ENCODE results near the gene ACVR1B. TPM values are rescaled to one million over a fixed set of nuclear protein-coding genes. Genes with fewer than 3 reads are reported as not detected.

Gene ACVR1B
- total and polyA plus RNA-seq, 2 experiments from 2014 or later: 2.4 to 7.5 TPM

DNA sequence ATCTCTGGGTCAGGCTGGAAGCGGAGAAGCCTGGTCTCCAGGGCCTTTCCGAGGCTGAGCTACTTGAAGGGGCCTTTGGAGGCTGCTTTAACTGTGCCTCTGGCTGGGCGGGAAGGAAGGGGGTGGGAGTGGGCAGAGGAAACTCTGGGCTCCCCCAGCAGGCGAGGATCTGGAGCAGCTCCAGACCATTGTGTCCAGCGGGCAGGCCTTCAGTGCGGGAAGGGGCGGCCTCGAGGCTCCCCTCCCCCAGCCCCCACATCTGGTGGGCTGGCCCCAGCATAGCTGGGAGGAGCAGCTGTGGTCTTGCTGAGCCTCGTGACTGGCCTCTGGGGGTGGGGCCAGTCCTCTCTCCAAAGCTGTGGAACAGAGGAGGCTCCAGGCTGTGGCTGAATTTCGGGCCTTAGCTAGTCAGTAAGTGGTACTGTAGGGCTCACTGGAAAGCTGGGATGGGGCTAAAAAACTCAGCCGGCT lies 58.7 kb downstream of the ACVR1B start:
- H3K27me3 Mint-ChIP-seq (ENCODE audit: insufficient read depth, low read depth, poor library complexity): peaks cover 73% of the 10 kb centered on the region
- H3K36me3 ChIP-seq (ENCODE audit: insufficient read depth): no peaks in the 10 kb centered on the region
- peaks cover 64% of the 10 kb centered on the region for H3K27me3 ChIP-seq (ENCODE audit: insufficient read depth)
- no peak overlapping the region; the same call in 1 of the 2 replicates for H3K27ac ChIP-seq (ENCODE audit: low read depth)
- peaks cover 3% of the 10 kb centered on the region; the same call in 1 of the 3 replicates for H3K36me3 Mint-ChIP-seq (ENCODE audit: low read depth)
- no peaks in the 10 kb centered on the region; the same call in 2 of the 3 replicates for H3K9me3 Mint-ChIP-seq
- H3K79me2 ChIP-seq (replicated peaks; ENCODE audit: insufficient read depth): no peaks in the 10 kb centered on the region
- peak overlapping the region; percentile 40; the same call in 1 of the 2 replicates for H3K4me3 ChIP-seq
- no peaks in the 10 kb centered on the region; the same call in 1 of the 2 replicates for H4K20me1 ChIP-seq (replicated peaks; ENCODE audit: insufficient read depth)
- H2AFZ ChIP-seq: peak overlapping the region; percentile 0; the same call in 1 of the 2 replicates
- ATAC-seq: peak; percentile 62
- H3K4me1 Mint-ChIP-seq: peaks cover 46% of the 10 kb centered on the region
- peaks cover 22% of the 10 kb centered on the region; the same call in 1 of the 2 replicates for H3F3A ChIP-seq (replicated peaks; ENCODE audit: low read depth)
- H3K4me1 ChIP-seq (ENCODE audit: insufficient read depth): peaks cover 37% of the 10 kb centered on the region
- H3K4me2 ChIP-seq: peak overlapping the region; percentile 49
- peak overlapping the region; percentile 84 for H3K27ac Mint-ChIP-seq
- H3K4me3 Mint-ChIP-seq: peak overlapping the region; percentile 39; the same call in 1 of the 3 replicates
- TF ChIP-seq POLR2AphosphoS5 (IDR thresholded peaks at IDR 0.05; ENCODE audit: low read depth): peak; percentile 46; the same call in 1 of the 2 replicates
- TF ChIP-seq, protein P1, sequence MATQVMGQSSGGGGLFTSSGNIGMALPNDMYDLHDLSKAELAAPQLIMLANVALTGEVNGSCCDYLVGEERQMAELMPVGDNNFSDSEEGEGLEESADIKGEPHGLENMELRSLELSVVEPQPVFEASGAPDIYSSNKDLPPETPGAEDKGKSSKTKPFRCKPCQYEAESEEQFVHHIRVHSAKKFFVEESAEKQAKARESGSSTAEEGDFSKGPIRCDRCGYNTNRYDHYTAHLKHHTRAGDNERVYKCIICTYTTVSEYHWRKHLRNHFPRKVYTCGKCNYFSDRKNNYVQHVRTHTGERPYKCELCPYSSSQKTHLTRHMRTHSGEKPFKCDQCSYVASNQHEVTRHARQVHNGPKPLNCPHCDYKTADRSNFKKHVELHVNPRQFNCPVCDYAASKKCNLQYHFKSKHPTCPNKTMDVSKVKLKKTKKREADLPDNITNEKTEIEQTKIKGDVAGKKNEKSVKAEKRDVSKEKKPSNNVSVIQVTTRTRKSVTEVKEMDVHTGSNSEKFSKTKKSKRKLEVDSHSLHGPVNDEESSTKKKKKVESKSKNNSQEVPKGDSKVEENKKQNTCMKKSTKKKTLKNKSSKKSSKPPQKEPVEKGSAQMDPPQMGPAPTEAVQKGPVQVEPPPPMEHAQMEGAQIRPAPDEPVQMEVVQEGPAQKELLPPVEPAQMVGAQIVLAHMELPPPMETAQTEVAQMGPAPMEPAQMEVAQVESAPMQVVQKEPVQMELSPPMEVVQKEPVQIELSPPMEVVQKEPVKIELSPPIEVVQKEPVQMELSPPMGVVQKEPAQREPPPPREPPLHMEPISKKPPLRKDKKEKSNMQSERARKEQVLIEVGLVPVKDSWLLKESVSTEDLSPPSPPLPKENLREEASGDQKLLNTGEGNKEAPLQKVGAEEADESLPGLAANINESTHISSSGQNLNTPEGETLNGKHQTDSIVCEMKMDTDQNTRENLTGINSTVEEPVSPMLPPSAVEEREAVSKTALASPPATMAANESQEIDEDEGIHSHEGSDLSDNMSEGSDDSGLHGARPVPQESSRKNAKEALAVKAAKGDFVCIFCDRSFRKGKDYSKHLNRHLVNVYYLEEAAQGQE (IDR thresholded peaks at IDR 0.05; ENCODE audit: unreplicated experiment): no peak
- TF ChIP-seq ZNF331 (CRISPR knock-in tag; IDR thresholded peaks at IDR 0.05; ENCODE audit: low read depth): no peak
- no peak for TF ChIP-seq EZH2 (IDR thresholded peaks at IDR 0.05; ENCODE audit: low read depth, unreplicated experiment)
- TF ChIP-seq, protein P2, sequence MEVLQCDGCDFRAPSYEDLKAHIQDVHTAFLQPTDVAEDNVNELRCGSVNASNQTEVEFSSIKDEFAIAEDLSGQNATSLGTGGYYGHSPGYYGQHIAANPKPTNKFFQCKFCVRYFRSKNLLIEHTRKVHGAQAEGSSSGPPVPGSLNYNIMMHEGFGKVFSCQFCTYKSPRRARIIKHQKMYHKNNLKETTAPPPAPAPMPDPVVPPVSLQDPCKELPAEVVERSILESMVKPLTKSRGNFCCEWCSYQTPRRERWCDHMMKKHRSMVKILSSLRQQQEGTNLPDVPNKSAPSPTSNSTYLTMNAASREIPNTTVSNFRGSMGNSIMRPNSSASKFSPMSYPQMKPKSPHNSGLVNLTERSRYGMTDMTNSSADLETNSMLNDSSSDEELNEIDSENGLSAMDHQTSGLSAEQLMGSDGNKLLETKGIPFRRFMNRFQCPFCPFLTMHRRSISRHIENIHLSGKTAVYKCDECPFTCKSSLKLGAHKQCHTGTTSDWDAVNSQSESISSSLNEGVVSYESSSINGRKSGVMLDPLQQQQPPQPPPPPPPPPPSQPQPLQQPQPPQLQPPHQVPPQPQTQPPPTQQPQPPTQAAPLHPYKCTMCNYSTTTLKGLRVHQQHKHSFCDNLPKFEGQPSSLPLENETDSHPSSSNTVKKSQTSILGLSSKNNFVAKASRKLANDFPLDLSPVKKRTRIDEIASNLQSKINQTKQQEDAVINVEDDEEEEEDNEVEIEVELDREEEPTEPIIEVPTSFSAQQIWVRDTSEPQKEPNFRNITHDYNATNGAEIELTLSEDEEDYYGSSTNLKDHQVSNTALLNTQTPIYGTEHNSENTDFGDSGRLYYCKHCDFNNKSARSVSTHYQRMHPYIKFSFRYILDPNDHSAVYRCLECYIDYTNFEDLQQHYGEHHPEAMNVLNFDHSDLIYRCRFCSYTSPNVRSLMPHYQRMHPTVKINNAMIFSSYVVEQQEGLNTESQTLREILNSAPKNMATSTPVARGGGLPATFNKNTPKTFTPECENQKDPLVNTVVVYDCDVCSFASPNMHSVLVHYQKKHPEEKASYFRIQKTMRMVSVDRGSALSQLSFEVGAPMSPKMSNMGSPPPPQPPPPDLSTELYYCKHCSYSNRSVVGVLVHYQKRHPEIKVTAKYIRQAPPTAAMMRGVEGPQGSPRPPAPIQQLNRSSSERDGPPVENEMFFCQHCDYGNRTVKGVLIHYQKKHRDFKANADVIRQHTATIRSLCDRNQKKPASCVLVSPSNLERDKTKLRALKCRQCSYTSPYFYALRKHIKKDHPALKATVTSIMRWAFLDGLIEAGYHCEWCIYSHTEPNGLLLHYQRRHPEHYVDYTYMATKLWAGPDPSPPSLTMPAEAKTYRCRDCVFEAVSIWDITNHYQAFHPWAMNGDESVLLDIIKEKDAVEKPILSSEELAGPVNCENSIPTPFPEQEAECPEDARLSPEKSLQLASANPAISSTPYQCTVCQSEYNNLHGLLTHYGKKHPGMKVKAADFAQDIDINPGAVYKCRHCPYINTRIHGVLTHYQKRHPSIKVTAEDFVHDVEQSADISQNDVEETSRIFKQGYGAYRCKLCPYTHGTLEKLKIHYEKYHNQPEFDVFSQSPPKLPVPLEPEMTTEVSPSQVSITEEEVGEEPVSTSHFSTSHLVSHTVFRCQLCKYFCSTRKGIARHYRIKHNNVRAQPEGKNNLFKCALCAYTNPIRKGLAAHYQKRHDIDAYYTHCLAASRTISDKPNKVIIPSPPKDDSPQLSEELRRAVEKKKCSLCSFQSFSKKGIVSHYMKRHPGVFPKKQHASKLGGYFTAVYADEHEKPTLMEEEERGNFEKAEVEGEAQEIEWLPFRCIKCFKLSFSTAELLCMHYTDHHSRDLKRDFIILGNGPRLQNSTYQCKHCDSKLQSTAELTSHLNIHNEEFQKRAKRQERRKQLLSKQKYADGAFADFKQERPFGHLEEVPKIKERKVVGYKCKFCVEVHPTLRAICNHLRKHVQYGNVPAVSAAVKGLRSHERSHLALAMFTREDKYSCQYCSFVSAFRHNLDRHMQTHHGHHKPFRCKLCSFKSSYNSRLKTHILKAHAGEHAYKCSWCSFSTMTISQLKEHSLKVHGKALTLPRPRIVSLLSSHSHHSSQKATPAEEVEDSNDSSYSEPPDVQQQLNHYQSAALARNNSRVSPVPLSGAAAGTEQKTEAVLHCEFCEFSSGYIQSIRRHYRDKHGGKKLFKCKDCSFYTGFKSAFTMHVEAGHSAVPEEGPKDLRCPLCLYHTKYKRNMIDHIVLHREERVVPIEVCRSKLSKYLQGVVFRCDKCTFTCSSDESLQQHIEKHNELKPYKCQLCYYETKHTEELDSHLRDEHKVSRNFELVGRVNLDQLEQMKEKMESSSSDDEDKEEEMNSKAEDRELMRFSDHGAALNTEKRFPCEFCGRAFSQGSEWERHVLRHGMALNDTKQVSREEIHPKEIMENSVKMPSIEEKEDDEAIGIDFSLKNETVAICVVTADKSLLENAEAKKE (CRISPR knock-in tag; IDR thresholded peaks at IDR 0.05): peak; percentile 28; the same call in 1 of the 2 replicates
- no peak for TF ChIP-seq NANOG (IDR thresholded peaks at IDR 0.05; ENCODE audit: borderline replicate concordance)
- DNase-seq (ENCODE audit: low spot score): peak; percentile 86
- H3K9me2 ChIP-seq (ENCODE audit: insufficient read depth): no peaks in the 10 kb centered on the region

Data from GM23338 (cell line).